Central memory CD4-positive, alpha-beta T cell (primary cell): ENCODE data around the gene UBTF.
A peak's percentile ranks its signal among the peaks of the same experiment; 100 is the strongest.

Source experiments
- DNase-seq: peaks from one replicate; pipeline ENCODE4 v3.0.0; 2022
- total RNA-seq, 3 experiments: gene quantifications; one replicate each; lab custom pipeline; 2026; lab: John Stamatoyannopoulos, UW

UBTF gene, protein sequence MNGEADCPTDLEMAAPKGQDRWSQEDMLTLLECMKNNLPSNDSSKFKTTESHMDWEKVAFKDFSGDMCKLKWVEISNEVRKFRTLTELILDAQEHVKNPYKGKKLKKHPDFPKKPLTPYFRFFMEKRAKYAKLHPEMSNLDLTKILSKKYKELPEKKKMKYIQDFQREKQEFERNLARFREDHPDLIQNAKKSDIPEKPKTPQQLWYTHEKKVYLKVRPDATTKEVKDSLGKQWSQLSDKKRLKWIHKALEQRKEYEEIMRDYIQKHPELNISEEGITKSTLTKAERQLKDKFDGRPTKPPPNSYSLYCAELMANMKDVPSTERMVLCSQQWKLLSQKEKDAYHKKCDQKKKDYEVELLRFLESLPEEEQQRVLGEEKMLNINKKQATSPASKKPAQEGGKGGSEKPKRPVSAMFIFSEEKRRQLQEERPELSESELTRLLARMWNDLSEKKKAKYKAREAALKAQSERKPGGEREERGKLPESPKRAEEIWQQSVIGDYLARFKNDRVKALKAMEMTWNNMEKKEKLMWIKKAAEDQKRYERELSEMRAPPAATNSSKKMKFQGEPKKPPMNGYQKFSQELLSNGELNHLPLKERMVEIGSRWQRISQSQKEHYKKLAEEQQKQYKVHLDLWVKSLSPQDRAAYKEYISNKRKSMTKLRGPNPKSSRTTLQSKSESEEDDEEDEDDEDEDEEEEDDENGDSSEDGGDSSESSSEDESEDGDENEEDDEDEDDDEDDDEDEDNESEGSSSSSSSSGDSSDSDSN
- 188 to 283 (median 268) reads per million in 3 experiments for total RNA-seq

DNA sequence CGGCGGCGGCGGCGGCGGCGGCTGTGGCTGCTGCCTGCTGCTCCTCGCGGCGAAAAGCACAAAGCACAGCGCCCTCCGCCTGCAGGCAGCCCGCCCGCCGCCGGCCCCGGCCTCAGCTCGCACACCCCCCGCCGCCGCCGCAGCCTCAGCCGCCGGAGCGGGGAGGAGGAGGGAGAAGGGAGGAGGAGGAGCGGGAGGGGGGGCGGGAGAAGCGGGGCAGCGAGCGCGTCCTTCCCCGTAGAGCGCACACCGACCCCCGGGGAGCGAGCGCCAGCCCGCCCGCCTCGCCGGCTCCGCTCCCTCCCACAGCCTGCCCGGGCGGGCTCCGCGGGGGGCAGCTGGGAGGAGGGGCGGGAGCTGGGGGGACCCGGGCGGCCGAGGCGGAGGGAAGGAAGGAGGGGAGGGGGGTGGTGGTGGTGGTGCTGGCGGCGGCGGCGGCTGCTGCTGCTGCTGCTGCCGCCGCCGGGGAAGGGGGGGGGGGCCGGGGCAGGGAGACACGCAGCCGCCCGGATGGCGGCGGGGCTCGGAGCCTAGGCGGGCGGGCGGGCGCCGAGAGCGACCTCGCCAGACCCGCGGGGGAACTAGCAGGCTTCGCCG lies at the start of gene UBTF:
UBTF (minus strand) TSS at position 60 of the 597 bp plus-strand sequence. CDS start 1,446 bp downstream, outside the sequence.
- DNase-seq = peak; percentile 77

DNA sequence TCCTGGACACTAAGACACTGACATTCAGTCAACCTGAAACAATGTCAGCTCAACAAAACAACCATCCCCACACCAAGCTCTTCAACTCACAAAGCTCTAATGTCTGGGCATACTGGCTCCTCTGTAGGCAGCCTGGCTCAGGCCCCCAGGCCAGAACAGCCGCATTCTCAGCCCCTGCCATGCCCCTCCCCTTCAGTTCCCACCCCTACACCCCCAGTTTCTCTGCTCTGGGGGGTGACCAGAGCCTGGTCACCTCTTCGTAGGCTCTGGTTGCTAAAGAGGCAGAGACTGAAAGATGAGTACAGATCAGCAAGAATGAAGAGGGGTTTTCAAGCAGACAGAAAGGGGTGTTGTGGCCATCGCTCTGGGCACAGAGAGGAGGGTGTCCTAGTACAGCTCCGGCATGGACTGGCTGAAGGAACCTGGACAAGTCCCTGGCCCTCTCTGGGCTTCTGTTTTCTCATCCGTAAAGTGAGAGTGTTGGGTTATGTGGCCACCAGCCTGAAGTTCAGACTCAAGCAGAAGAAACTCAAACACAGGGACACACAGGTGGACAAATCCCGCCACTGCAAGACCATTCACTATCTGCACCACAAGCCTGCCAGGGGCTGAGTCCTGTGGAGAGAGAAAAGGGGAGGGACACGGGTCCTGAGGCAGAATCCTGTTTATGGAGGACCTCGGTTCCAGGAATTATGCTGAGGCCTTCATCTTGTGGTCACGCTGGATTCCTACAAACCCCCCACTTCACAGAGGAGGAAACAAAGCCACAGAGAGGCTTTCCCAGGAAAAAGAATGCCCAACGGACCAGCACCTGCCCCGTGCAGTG lies 49.4 kb upstream of the UBTF start:
- no peak for DNase-seq

DNA sequence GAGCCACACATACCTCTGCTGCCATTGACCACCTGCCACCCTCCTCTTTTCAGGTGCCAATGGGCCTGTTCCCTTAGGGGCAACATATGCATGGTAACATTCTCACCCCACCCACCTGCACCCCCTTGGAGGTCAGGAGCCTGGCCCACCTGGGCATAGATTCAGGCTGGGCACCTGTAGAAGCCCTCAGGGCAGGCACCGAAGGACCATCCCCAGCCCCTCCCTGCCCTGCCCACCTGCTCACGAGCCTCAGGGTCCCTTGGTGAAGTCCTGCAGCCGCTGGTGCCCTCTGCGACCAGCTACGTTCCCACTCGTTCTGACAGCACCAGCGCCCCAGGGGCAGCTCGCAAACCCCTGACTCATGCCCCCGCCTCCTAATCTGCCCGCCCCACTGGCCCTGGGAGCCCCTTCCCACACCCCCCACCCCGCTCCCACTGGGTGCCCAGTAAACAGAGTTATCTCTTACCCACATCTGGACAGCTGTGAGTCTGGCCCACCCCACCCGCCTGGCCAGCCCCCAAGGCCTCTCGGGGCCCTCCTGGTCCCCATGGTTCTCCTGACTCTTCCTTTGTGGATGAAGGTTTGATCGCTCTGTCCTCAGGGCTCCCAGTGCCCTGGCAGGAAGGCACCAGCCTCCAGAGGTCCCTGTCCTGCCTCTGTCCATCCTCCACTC lies 48.5 kb upstream of the UBTF start, which contains the start of gene SLC4A1:
SLC4A1 (minus strand) TSS at position 318 of the 673 bp plus-strand sequence. CDS start 5,269 bp downstream, outside the sequence.
- no peak for DNase-seq

DNA sequence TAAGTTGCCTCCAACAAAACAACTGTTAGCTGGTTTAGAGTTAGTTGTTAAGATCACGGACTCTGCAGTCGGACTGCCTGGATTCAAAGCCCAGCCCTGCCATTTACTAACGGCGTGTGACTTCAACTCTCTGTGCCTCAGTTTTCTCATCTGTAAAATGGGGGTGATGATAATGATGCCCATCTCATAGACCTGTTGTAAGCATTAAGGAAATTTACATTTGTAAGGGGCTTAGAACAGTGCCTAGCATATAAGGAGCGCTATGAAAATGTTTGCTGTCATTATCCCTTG lies 47.6 kb upstream of the UBTF start:
- no peak for DNase-seq

DNA sequence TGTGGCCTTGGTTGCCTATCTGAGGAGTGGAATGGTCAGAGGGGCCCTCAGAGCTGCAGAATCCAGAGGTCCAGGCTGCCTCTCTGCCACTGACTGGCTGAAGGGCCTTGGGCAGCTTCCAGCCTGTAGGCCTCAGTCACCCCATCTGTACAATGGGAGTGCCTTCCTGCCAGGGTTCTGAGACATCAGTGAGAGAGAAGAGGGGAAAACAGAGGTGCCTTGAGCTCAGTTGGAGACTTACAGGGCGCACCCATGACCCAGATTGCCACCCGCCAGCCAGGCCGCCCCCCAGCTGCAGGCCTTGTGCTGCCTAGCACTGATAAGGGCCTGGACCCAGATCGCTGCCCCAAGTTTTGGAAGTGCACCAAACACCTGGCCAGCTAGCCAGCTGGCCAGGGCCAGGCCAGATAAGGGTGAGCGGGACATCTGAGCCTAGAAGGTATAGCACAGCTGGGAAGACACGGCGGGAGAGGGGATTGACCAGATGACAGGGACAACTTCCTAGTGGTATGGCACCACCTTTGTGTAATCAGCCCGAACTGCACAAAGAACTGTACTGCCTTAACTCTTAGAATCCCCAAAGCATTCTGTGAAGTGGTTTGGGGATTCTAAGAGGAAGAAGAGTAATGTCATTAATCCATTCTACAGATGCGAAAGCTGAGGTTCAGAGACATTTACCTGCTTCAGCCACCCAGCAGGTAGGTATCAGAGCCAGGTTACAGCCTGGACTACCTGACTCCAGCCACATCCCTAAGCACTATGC lies 47.1 kb upstream of the UBTF start:
- DNase-seq = no peak

DNA sequence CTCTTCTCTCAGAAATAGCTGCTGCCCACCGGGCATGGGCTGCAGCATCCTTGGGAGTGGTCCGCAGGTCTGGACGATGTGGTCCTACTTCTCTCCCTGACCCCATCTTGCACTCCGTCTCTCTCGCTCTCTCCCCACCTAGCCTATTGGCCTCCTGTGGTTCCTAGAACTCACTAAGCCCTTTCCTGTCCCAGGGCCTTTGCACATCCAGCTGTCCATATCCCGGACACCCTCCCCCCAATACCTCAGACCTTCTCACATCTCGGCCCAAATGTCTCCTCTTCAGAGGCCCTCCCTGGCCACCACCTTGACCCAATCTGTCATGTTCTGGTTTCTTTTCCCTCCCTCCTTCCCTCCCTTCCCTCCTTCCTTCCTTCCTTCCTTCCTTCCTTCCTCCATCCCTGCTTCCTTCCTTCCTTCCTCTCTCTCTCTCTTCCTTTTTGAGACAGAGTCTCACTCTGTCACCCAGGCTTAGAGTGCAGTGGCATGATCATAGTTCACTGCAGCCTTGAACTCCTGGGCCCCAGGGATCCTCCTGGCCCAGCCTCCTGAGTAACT lies 43.9 kb upstream of the UBTF start:
- no peak for DNase-seq

DNA sequence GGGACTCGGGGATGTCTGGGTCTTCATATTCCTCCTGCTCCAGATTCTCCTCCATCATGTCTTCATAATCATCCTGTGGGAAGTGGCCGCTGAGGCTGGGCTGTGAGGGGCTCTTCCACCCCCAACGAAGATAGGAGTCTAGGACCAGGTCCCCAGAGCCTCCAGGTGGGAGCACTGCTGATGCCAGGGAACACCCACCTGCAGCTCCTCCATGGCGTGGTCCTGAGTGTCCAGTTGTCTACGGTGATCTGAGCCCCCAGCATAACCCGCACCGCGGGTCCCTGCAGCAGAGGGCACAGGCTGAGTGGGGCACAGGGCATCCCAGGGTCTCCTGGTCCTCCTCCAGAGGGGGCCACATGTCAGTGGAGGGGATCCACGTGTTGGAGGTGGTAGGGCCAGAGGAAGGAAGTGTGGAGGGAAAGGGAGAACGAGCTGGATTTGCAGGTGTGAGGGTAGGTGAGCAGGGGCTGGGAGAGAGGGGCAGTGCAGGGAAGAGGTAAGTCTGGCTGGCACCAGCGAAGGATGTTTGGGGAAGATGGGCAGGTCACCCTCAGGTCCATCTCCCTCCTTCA lies 43.3 kb upstream of the UBTF start:
- DNase-seq = no peak

DNA sequence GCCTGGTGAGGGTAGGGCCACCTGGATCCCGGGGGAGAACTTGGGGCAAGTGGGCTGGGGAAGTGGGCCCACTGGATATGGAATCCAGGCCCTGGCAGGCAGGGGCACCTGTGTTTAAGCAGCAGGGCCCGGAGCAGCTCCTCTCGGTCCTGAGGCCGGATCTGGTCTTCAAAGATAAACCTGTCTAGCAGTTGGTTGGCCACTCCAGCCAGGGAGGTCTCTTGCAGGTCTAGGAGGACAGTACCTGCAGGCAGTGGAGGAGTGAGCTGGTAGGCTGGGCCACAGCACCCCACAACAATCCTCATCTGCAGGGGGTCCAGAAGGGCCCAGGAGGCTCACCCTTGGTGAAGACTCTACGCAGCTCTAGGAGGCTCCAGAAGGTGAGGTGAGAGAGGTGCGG lies 40.8 kb upstream of the UBTF start:
- no peak for DNase-seq

DNA sequence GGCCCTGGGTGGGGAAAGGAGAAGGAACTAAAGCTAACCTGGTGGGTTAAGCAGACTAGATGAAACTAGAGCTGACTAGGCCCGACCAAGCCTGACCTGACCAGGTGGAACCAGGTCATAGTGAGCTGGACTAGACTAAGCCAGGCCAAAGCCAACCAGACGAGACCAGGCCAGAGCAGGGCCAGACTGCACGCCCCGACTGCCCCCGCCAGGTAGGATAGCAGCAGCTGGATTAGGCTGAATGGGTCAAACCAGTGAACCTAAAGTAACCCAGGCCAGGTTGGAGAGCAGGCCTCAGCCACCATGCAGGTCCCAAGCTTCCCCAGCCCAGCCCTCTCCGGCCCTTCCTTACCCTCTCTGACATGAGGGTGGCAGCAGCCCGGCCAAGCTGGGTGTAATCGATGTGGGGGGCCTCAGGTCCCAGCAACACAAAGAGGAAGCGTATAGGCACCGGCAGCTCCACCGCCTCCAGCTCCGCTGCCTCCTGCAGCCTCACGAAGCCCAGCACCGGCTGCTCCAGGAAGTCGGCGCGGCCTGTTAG lies 39.4 kb upstream of the UBTF start:
- DNase-seq = no peak

DNA sequence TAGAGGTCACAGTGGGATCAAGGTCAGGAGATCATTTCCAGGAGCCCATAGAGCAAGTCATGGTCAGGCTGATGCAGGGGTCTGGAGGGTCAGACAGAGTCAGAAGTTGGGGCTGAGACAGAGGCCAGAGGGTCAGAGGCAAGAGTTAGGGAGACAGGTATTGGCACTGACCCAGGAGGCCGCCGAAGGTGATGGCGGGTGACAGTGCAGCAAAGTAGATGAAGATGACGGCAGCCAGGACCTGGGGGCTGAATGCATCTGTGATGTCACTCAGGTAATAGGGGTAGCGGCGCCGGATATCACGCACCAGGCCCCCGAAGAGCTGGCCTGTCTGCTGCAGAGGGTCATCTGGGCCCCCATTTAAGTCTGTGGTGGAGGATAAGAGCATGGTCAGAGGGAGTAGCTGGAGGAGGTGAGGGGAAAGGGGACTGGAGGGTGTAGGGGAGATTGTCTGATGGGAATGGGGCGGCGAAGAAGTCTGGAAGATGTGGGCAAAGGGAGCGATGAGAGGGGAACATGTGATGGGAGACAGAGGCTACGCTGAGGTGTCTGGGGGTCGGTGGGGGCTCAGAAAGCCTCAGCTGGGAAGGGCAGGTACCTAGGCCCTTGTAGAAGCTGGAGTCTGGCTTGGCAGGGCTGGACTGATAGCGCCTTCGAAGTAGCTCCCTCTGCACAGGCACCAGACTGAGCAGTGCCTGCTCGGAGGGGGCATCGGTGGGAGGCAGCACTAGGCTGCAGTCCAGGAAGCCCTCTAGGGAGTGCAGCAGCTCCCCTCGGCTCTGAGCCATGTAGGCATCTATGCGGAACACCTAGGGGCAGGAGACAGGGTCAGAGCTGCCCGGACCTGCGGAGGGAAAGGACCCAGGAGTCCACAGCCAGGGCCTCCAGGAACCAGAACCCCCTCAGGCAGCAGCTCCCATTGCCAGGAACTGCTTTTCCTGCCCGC lies 38.6 kb upstream of the UBTF start:
- DNase-seq = no peak

DNA sequence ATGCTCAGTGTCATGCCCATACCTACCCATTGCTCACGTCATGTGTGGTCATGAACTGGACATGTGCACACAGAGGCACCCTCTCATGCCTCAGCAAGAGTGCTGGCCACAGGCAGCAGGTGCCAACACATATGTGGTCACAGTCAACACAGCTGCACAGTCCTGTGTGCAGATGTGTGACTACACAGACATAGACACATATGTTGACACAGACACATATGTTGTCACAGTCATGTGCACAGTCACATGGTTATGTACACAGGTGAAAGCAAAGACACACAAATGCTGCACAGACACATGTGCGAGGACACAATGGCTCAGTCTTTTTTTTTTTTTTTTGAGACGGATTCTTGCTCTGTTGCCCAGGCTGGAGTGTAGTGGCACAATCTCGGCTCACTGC lies 37.2 kb upstream of the UBTF start:
- no peak for DNase-seq

DNA sequence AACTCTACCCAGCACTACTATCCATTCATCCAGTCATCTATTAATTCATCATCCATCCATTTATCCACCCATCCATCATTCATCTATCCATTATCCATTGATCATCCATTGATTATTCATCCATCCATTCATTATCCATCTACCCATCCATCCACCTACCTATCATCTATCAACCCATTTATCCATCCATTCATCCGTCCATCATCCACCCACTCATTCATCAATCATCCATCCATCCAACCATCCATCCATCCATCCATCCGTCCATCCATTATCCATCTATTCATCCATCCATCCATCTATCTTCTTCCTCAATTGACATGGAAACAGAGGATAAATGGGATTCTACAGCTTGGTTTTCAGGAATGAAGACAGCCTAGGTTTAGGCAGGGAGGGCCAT lies 36.4 kb upstream of the UBTF start:
- DNase-seq = no peak

DNA sequence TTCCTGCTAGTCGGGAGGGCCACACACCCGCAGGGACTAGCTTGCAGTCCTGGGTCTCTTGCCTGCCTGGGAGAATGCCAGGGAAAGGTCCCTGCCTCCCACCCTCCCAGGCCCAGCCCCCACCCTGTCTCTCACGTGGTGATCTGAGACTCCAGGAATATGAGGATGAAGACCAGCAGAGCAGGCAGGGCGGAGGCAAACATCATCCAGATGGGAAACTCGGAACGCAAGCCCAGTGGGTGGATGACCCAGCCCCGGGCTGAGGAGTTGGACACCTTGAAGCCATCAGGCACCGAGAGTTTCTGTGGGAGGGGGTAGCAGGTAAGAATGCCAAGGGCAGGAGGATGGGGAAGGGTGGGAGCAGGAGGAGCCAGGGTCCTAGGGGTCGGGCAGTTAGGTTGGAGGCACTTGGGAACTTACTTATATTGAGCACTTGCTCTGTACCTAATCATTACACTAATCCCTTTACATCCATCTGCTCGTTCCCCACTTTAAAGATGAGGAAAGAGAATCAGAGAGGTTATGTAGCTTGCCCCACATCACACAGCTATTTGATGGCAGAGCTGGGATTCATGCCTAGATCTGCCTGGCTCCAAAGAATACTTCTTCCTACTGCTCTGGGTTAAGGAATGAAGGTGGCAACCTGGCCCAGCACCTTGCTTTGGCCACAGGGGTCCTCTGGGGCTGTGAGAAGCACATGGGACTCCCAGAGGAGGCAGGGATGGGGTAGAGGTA lies 35.1 kb upstream of the UBTF start:
- no peak for DNase-seq

DNA sequence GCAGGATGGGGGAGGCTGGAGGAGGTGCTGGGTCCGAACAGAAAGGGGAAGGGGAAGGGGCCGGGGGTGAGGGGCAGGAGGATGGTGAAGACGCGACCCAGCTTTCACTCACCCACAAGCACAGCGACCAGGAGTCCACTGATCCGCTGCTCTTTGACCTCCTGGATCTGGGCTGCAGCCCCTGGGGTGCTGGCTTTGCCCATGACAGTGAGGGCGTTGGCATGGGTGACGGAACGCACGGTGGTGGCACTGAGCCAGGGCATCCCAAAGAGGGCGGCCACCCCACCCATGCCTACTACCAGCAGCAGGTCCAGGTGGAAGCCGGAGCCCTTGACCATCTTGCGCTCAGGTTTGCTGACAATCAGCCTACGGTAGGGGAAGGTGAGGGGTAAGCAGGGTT lies 33.5 kb upstream of the UBTF start:
- no peak for DNase-seq

DNA sequence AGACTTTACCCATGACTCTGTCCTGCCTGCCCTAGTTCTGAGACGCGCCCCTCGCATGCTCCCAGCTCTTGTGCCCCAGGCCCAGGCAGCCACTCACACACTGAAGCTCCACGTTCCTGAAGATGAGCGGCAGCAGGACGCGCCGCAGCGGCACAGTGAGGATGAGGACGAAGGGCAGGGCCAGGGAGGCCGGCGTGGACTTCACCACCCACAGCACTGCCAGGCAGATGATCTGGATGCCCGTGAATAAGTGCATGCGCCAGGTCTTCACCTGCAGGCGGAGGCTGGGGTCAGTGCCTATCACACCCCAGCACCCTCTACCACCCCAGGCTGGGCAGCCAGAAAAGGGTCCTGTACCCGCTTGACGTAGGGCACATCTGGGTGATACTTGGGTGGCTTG lies 31.6 kb upstream of the UBTF start:
- no peak for DNase-seq

DNA sequence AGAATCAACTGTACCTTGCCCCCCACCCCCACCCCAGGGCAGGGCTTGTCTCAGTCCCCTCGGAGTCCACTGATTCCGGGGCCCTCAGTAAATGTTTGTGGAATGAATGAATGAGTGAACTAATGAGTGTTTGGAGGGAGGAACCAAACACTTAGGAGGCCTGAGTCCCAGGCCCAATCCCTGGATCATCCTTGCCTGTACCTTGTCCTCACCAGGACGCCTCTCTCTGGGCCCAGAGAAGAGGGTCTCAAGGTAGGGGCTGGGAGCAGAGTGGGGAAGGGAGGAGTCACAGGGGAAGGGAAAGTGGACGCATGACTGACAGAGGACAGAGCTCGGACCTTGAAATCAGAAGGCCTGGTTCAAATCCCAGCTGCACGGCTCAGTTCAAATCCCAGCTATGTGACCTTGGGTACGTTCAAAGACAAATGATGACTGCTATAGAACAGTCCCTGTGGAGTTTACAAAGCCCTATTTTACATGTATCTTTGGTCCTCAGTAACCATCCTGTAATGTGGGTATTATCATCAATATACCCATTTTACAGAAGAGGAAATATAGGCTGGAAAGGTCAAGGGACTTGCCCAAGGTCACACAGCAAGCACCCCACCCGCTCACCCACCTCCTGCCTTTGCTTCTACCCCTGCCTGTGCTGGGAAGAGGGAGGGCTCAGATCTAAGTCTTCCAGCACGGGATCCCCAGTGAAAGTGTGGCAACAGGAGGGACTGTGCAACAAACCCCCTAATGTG lies 30.2 kb upstream of the UBTF start:
- no peak for DNase-seq

DNA sequence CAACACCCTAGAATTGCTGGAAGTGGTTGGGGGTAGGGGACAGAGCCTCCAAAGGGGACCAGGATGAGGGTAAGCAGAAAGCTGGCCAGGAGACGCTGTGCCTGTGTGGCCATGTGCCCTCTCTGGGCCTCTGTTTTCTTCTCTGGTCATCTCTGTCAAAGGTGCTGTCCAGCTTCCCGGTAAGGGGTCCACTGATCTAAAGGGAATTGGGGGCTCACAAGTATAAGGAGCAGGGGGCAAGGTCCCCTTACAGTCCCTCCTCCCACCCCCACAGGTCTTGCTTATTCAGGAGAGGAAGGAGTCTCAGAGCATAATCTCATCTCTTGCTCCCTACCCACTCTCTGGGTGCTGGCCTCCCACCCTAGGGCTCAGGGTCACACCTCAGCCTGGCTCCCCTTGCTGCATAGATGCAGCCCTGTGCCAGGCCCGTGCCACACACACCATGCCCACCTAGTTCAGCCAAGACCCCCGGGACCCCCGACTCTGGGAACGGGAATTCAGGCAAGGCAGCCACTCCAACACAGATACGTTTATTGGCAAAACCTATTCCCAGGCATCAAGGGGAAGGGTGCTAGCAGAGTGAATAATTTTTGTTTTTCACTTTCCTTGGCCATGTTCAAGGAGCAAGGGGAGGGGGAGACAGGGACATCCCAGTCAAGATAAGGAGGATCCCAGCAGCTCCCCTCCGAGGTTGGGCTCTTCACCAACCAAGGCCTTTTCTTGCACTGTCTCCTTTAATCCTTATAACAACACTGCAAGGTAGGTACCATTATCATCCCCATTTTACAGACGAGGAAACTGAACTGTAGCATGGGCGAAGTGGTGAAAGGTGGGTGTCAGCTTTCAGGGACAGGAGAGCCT lies 28.6 kb upstream of the UBTF start:
- no peak for DNase-seq
